ENCODE results near the gene RBM3.

DNA sequence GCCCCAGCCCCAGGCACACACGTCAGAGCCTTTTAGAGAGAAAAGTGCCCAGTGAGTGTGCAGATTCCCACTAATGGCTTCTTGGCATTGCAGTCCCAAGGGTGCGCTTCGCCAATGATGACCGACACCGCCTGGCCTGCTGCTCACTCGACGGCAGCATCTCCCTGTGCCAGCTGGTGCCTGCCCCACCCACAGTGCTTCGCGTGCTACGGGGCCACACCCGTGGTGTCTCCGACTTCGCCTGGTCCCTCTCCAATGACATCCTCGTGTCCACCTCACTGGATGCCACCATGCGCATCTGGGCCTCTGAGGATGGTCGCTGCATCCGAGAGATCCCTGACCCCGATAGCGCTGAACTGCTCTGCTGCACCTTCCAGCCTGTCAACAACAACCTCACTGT lies 25.9 kb downstream of the RBM3 start:
- no peak for TF ChIP-seq EZH2phosphoT487 (IDR thresholded peaks at IDR 0.05; ENCODE audit: borderline replicate concordance, low read length)
- no peak for TF ChIP-seq CTCF (conservative IDR thresholded peaks at IDR 0.05; ENCODE audit: low read depth, low read length)
- TF ChIP-seq EZH2 (IDR thresholded peaks at IDR 0.05; ENCODE audit: low read length, unreplicated experiment): no peak
